GM21515 (cell line): Measurements from ENCODE around the gene C11orf65.
"Not testable (repeated sequence)": the region's sequence is repeated elsewhere in the genome, so short reads cannot be mapped to it uniquely, and the experiment has no call there.

ENCODE experiments used
- ATAC-seq: cut with Tn5 transposase; IDR thresholded peaks from one replicate; pipeline ENCODE4 v1.9.1; 2021; ENCODE audit not compliant: unreplicated experiment

The C11orf65 gene

GRCh38 chr11:108373505-108373904 is 93.8 kb downstream of the C11orf65 start:
- not testable (repeated sequence) for ATAC-seq

DNA sequence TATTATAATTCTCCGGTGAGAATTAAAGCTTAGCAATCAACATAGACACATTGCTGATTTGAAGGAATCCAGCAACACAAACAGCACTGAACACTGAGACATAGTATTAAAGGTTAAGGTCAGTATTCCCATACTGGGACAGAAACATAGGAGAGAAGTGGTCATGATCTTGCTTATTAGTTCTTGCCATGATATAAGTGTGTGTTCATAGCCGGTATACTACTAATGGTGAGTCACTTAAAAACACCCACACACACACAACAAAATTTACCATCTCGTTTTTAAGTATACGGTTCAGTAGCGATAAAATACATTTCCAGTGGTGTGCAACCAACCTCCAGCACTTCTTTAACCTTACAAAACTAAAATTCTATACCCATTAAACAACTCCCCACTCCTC is 96.3 kb downstream of the C11orf65 start:
- no peak for ATAC-seq

DNA sequence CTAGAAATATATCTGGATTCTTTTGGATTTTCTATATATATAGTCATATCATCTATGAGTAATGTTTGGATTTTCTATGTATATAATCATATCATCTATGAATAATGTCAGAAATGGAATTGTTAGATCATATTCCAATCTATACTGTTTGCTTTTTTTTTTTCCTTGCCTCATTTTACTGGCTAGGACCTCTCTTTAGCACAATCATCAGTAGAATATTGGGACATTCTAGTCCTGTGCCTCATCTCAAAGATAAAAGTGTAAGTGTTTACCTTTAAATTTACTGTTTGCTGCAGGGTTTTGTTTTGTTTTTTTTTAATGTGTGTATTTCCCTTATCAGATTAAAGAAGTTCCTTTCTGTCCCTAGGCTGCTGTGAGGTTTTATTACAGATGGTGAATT is 97.0 kb downstream of the C11orf65 start:
- no peak for ATAC-seq

GRCh38 chr11:108369064-108369463 is 98.3 kb downstream of the C11orf65 start:
- ATAC-seq, result no peak

DNA sequence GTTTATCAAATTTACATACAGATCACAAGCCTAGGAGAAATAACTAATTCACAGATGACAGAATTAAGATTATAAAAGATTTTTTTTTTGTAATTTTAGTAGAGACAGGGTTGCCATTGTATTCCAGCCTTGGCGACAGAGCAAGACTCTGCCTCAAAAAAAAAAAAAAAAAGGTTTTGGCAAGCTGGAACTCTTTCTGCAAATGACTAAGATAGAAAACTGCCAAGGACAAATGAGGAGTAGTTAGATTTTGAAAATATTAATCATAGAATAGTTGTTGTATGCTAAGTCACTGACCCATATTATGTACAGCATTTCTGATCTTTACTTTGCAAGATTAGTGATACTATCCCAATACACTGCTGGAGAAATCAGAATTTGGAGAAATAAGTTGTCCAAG is 99.2 kb downstream of the C11orf65 start:
- ATAC-seq, result no peak

GRCh38 chr11:108364159-108364558 is 103.2 kb downstream of the C11orf65 start:
- no peak for ATAC-seq

GRCh38 chr11:108351468-108351867 is 115.9 kb downstream of the C11orf65 start:
- no peak for ATAC-seq

- no peak for ATAC-seq
Observed at GRCh38 chr11:108346451-108346850, 120.9 kb downstream of the C11orf65 start.

- no peak for ATAC-seq
Observed at GRCh38 chr11:108345767-108346166, 121.6 kb downstream of the C11orf65 start.

- no peak for ATAC-seq
Observed at GRCh38 chr11:108343714-108344113, 123.6 kb downstream of the C11orf65 start.

GRCh38 chr11:108341654-108342053 is 125.7 kb downstream of the C11orf65 start:
- ATAC-seq, result no peak

GRCh38 chr11:108340973-108341372 is 126.4 kb downstream of the C11orf65 start:
- ATAC-seq, result no peak

DNA sequence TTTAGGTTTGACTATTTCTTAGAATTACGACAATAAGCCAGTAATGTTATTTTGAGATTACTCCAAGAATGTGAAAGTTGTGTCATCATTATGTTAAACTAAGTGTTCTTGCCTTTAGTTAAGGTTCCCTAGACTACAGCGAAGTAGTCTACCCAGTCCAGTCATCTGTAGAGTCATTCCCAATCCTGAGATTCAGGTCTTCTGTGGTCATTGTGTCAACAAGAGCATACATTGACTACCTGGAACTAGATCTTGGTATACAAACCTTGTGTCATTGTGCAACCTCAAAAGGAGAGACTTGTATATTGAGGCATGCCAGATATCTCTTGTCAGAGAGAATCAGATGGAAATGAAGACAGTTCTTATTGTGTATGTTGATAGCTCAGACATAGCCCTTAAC is 128.6 kb downstream of the C11orf65 start:
- no peak for ATAC-seq

GRCh38 chr11:108333403-108333899 is 133.9 kb downstream of the C11orf65 start:
- ATAC-seq, result no peak
